Breast epithelium (tissue), 4 donors: Measurements from ENCODE around the gene KPNA1. TPM values are rescaled to one million over a fixed set of nuclear protein-coding genes. Genes with fewer than 3 reads are reported as not detected.

Source experiments
- DNase-seq, 2 donors: peaks; one replicate each; pipeline ENCODE4 v3.0.0-alpha.2; 2019; ENCODE audit warnings: low spot score in 2 of 2
- H3K27ac ChIP-seq, 2 donors: fragments of 200-600 bp; sonication (generic) in 1 of 2; one replicate each; pipeline ENCODE4 v1.5.1; 2016 to 2019; ENCODE audit warnings: mild to moderate bottlenecking in 1 of 2
- H3K27me3 ChIP-seq, 2 donors: fragments of 200-600 bp; sonication (generic) in 1 of 2; one replicate each; pipeline versions ENCODE4 v1.5.1 to v1.6.0; 2017 to 2019; ENCODE audit warnings: control low read depth in 1 of 2, mild to moderate bottlenecking in 1 of 2
- H3K36me3 ChIP-seq: fragments of 200-600 bp; one replicate; pipeline ENCODE4 v1.5.1; 2019
- H3K4me1 ChIP-seq, 2 donors: fragments of 200-600 bp; sonication (generic); one replicate each; pipeline ENCODE4 v1.5.1; 2016 to 2019; ENCODE audit warnings: control low read depth in 1 of 2
- H3K4me3 ChIP-seq, 3 donors: fragments of 200-600 bp; sonication (generic); 1 replicate in 2 of 3; 2 replicates in 1 of 3; pipeline ENCODE4 v1.5.1; 2016 to 2019; ENCODE audit warnings: mild to moderate bottlenecking in 3 of 3, moderate library complexity in 2 of 3
- H3K9me3 ChIP-seq, 2 donors: fragments of 200-600 bp; sonication (generic) in 1 of 2; one replicate each; pipeline ENCODE4 v1.5.1; 2016 to 2019; ENCODE audit warnings: control low read depth in 1 of 2
- CTCF ChIP-seq, 3 donors: fragments of 450-650 bp; IDR thresholded peaks; one replicate each; pipeline ENCODE4 v1.5.1; 2016 to 2017; ENCODE audit warnings: antibody characterized with exemption in 3 of 3, mild to moderate bottlenecking in 3 of 3, moderate library complexity in 3 of 3
- POLR2A ChIP-seq: fragments of 450-650 bp; IDR thresholded peaks from one replicate; pipeline ENCODE4 v1.6.1; 2016; ENCODE audit warnings: antibody characterized with exemption, mild to moderate bottlenecking, moderate library complexity
- POLR2AphosphoS5 ChIP-seq, 3 donors: sonication (generic); formaldehyde crosslinking; IDR thresholded peaks; one replicate each; pipeline ENCODE4 v1.6.1; 2017; ENCODE audit warnings: antibody characterized with exemption in 3 of 3
- intact Hi-C: fragments of 100-400 bp; cut with DNase I; formaldehyde crosslinking; loops from one replicate; pipeline ENCODE4 v1.15.1; 2023; ENCODE audit warnings: low total_unique reads
- total RNA-seq, 3 donors: library from RNA; depleted of rRNA; stranded (reverse); fragments of >200 nt; gene quantifications; one replicate each; pipeline ENCODE4 v1.1.0, GENCODE V29; 2016

The KPNA1 gene
- total RNA-seq, 3 donors from 2014 or later = 40.3 to 51.7 (median 42.4) TPM

- Histone ChIP-seq H3K4me3 (no peak overlapping the region), H3K9me3 (no peaks in the 10 kb centered on the region), H3K27me3 (no peaks in the 10 kb centered on the region), H3K36me3 (no peaks in the 10 kb centered on the region), H3K27ac (no peak overlapping the region), H3K4me1 (no peaks in the 10 kb centered on the region)
- intact Hi-C loops = no loop called here
- TF ChIP-seq POLR2A = no peak
- TF ChIP-seq CTCF (IDR thresholded peaks at IDR 0.05) = no peak
- TF ChIP-seq POLR2AphosphoS5 (IDR thresholded peaks at IDR 0.05) = no peak
- no peak for DNase-seq
These were observed 6.1 kb upstream of the KPNA1 start for GRCh38 chr3:122520861-122521260.

- H3K4me3 ChIP-seq = no peak overlapping the region
- H3K4me1 ChIP-seq = no peaks in the 10 kb centered on the region
- TF ChIP-seq POLR2AphosphoS5 (IDR thresholded peaks at IDR 0.05) = no peak
- no peak for TF ChIP-seq CTCF (IDR thresholded peaks at IDR 0.05)
- TF ChIP-seq POLR2A = no peak
- no peak for DNase-seq
- no peaks in the 10 kb centered on the region for H3K27me3 ChIP-seq
- no peaks in the 10 kb centered on the region for H3K36me3 ChIP-seq
- no peaks in the 10 kb centered on the region for H3K9me3 ChIP-seq
- intact Hi-C loops = no loop called here
- H3K27ac ChIP-seq = no peak overlapping the region
These were observed 5.0 kb upstream of the KPNA1 start for GRCh38 chr3:122519693-122520092.

GRCh38 chr3:122516846-122517360, 2.2 kb upstream of the KPNA1 start:
- Histone ChIP-seq H3K9me3 (no peaks in the 10 kb centered on the region), H3K4me3 (no peak overlapping the region), H3K4me1 (peaks cover 0 to 7% of the 10 kb centered on the region in 2 donors), H3K27me3 (no peaks in the 10 kb centered on the region), H3K36me3 (no peaks in the 10 kb centered on the region), H3K27ac (no peak overlapping the region)
- DNase-seq = no peak
- intact Hi-C loops = no loop called here
- TF ChIP-seq POLR2A (no peak), CTCF (IDR thresholded peaks at IDR 0.05) (no peak), POLR2AphosphoS5 (IDR thresholded peaks at IDR 0.05) (no peak)

GRCh38 chr3:122515870-122516269, 1.1 kb upstream of the KPNA1 start:
- H3K4me3 ChIP-seq = no peak overlapping the region
- no peaks in the 10 kb centered on the region for H3K36me3 ChIP-seq
- no peaks in the 10 kb centered on the region for H3K27me3 ChIP-seq
- no peak for DNase-seq
- H3K27ac ChIP-seq = no peak overlapping the region
- intact Hi-C loops = no loop called here
- no peaks in the 10 kb centered on the region for H3K9me3 ChIP-seq
- TF ChIP-seq POLR2A = no peak
- no peak for TF ChIP-seq CTCF (IDR thresholded peaks at IDR 0.05)
- no peak for TF ChIP-seq POLR2AphosphoS5 (IDR thresholded peaks at IDR 0.05)
- peaks cover 0 to 7% of the 10 kb centered on the region in 2 donors for H3K4me1 ChIP-seq

- Histone ChIP-seq H3K27ac (peak overlapping the region; percentile 98 to 99), H3K27me3 (no peaks in the 10 kb centered on the region), H3K4me1 (peaks cover 0 to 7% of the 10 kb centered on the region in 2 donors), H3K36me3 (no peaks in the 10 kb centered on the region), H3K9me3 (no peaks in the 10 kb centered on the region), H3K4me3 (peak overlapping the region; percentile 85 to 91 (median 88))
- no peak for DNase-seq
- TF ChIP-seq POLR2A (no peak), POLR2AphosphoS5 (IDR thresholded peaks at IDR 0.05) (no peak), CTCF (IDR thresholded peaks at IDR 0.05) (no peak)
- intact Hi-C loops = no loop called here
These were observed 305 bp upstream of the KPNA1 start for GRCh38 chr3:122515020-122515468.
